Myocyte (in vitro differentiated cells): ENCODE measurements around the gene TARBP1. TPM values are rescaled to one million over a fixed set of nuclear protein-coding genes. Genes with fewer than 3 reads are reported as not detected.
"Not testable (repeated sequence)": the region's sequence is repeated elsewhere in the genome, so short reads cannot be mapped to it uniquely, and the experiment has no call there.

Experiments used
- DNase-seq: peaks from one replicate; pipeline ENCODE4 v3.0.0-alpha.2; 2012; ENCODE audit warnings: low read depth
- total RNA-seq: library from RNA; depleted of rRNA; stranded (reverse); fragments of >200 nt; gene quantifications from 2 replicates; pipeline ENCODE4 v1.2.3, GENCODE V29; 2014

TARBP1 gene
- total RNA-seq, 1 donor from 2014 or later, result 14.8 TPM

DNA sequence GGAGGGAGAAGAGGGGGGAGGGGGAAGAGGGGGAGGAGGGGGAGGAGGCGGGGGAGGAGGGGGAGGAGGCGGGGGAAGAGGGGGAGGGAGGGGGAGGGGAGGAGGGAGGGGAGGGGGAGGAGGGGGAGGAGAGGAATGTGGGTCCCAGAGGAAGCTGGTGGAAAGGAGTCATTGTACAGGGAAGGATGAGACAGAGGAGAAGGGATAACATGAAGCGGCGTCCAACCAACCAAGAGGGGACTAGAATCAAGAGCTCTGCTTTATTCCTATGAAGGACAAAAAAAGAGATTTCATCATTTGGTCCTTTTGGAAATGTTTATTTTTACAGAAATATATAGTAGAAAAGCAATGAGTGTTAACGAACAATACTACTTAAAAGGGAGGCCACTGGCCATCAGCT, 81.2 kb downstream of the TARBP1 start:
- no peak for DNase-seq

DNA sequence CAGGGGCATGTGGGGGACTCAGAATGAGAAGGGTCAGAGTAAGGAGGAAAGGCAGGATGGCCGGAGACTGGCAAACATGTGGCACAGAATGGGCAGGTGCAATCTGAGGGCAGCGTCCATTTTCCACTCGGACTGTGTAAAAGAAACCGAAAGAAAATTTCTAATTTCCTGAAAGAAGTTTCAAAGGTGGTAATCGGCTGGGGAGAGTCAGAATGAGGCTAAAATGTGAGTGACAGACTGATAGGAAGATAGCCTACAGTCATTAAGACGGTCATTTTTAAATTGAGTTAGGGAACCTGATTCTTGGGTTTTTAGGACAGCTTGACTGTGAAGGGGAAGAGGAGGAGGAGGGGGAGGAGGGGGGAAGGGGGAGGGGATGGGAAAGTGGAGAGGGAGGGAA, 82.1 kb downstream of the TARBP1 start:
- DNase-seq, result no peak

GRCh38 chr1:234396092-234396491, 82.9 kb downstream of the TARBP1 start:
- no peak for DNase-seq

GRCh38 chr1:234395297-234395696, 83.7 kb downstream of the TARBP1 start:
- no peak for DNase-seq

DNA sequence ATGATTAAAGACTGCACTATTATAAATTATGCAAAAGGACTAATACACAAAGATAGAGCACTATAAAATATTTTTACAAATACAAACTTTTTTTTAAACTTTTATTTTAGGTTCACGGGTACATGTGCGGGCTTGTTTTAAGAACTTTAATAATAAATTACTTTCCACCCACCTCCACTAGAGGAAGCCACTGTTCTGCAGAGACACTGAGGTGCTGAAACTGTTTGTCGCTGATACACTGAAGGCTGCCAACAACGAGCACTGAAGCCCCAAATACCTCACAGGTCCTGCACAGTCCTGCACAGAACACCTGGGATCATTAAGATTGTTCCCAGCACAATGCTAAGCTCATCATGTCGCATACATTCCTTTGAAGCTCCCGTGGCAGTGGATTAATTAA, 85.8 kb downstream of the TARBP1 start:
- no peak for DNase-seq

DNA sequence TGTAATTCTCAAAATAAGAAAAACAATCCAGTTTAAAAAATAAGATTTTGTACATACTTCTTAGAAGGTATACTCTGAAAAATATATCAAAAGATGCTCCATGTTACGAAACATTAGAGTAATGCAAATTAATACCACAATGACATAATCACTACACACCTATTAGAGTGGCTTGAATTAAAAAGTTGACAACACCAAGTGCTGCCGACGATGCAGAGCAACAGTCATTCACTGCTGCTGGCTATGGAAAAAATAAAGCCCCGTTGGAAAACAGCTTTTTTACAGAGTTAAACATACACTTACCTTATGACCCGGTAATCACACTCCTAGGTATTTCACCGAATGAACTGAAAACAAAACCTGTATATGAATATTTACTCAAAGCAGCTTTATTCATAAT, 90.9 kb downstream of the TARBP1 start:
- DNase-seq, result no peak

- no peak for DNase-seq
Observed at GRCh38 chr1:234386122-234386521, 92.9 kb downstream of the TARBP1 start.

GRCh38 chr1:234381699-234382555, 97.1 kb downstream of the TARBP1 start:
- no peak for DNase-seq

GRCh38 chr1:234379591-234380109, 99.3 kb downstream of the TARBP1 start:
- DNase-seq, result not testable (repeated sequence)

- no peak for DNase-seq
Observed at GRCh38 chr1:234375672-234376071, 103.3 kb downstream of the TARBP1 start.

GRCh38 chr1:234373959-234374254, 105.1 kb downstream of the TARBP1 start:
- DNase-seq, result no peak

DNA sequence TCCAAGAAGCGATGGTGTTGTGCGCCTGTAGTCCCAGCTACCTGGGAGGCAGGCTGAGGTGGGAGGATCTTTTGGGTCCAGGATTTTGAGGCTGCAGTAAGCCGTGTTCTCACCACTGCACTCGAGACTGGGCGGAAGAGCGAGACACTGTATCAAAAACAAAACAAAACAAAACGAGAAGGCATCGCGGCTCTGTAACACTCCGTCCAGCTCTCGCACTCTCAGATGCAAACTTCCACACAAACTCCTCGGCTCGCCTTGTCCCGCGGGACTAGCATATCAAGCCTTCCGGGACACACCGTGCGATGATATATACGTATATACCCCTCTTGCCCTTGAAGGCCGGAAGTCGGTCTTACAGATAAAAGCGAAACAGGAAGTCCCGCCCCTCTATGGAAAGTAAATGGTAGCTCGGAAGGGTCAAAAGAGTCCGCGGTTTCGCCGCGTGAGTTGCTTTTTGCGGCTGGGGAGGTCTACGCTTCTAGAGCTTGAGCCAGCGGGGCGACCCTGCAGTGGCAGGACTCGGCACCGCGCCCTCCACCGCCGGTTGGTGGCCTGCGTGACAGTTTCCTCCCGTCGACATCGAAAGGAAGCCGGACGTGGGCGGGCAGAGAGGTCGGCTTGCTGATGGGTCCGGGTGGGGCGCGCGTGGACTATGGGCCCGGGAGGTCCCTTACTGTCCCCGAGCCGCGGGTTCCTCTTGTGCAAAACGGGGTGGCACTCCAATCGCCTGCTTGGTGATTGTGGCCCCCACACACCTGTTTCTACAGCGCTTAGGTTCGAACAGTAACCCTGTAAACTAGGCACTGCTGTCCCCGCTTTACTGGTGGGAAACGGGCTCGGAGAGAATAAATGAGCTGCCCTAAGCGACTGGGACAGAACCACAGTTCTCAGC, 105.7 kb downstream of the TARBP1 start, which contains the start of gene COA6:
Gene COA6 (plus strand): TSS at position 393 of the 895 bp plus-strand sequence. CDS start 11 bp downstream, at position 404.
- DNase-seq, result peak; percentile 97

- DNase-seq, result no peak
Observed at GRCh38 chr1:234372011-234372757, 106.8 kb downstream of the TARBP1 start.

- DNase-seq, result no peak
Observed at GRCh38 chr1:234371414-234371813, 107.6 kb downstream of the TARBP1 start.

DNA sequence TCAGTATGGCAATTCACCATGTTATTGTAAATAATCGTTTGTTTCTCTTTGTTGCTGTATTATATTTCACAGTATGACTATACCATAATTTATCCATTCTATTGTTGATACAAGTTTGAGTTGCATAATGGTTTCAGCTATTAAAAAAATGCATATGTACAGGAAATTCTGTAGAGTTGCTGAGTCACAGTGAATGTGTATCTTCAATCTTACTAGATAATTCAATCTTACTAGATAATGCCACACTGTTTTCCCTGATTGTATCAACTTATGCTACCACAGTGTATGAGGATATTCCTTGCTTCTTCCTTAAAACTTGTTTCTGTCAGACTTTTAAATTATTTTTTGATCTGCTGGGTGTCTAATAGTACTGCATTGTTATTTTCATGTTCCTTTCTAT, 109.2 kb downstream of the TARBP1 start:
- no peak for DNase-seq

DNA sequence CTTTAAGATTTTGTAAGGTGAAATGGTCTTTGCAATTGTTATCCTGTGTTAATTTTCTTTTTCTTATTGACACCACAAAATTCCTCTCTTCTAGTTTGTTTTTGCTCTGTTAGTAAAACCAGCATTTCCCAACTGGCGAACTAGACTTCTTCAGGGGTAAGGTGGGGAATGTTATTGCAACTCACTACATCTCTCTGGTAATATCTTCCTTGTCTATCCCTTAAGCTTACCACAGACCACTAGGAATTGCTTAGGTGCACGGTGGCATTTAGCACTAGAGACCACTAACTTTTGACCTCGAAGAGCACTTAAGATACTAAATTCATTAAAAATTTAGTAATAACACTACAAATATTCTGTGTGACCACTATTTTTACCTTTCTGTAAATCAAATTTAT, 109.9 kb downstream of the TARBP1 start:
- DNase-seq, result no peak

- no peak for DNase-seq
Observed at GRCh38 chr1:234368320-234369032, 110.5 kb downstream of the TARBP1 start.

GRCh38 chr1:234362558-234362957, 116.4 kb downstream of the TARBP1 start:
- no peak for DNase-seq

DNA sequence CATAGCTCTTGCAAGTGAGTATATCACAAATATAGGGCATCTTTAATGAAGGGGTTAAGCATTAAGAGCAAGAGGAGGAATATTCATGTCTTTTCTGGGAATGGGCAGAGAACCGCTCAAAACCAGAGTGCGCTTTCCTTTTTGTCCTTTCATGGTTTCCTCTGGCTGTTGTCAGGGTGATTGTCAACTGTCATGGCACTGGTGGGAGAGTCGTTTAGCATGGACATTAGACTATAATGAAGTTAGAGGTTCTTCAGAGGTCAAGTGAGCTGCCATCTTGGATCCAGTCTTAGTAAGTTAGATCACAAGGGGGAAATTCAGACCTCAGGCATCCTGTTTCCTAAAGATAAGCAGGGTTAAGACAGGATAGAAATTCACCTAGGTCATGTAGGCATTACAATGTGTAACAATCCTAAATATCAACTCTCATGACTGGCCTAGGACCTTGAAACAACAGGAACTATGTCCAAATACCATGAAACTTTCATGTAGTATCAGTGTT, 117.8 kb downstream of the TARBP1 start:
- DNase-seq, result no peak

DNA sequence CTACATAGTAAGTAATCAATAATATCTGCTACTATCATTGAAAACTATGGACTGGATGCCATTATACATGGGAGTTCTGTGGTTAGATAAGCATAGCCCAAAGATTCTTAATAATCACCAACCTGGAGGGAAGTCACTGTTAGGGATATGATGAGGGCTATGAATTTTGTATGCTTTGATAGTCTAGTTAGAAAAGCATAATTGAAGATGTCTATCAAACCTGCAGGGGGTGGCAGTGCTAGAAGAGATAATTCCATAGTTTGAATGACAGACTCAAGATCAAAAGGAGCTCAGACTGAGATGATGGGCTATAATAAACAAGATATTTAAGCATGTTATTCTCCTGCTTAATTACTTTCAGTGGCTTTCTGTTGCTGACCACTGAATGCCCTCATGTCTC, 121.1 kb downstream of the TARBP1 start:
- DNase-seq, result no peak
